Osteoblast (primary cell): Measurements from ENCODE around the gene DYRK3. TPM values are rescaled to one million over a fixed set of nuclear protein-coding genes. Genes with fewer than 3 reads are reported as not detected.
A peak's percentile ranks its signal among the peaks of the same experiment; 100 is the strongest.

ENCODE experiments used
- DNase-seq: peaks from one replicate; pipeline ENCODE4 v3.0.0; 2011; ENCODE audit warnings: low spot score, mixed read lengths; ENCODE audit not compliant: insufficient read length; ENCODE audit errors: missing footprints
- H2AFZ ChIP-seq: 2 replicates; pipeline ENCODE4 v1.6.0; 2011; ENCODE audit warnings: mild to moderate bottlenecking, low read length
- H3K27ac ChIP-seq: 2 replicates; pipeline ENCODE4 v1.5.1; 2011; ENCODE audit warnings: mild to moderate bottlenecking, low read depth, low read length, moderate library complexity
- H3K27me3 ChIP-seq: 2 replicates; pipeline ENCODE4 v1.6.0; 2012; ENCODE audit warnings: mild to moderate bottlenecking, control low read depth, inconsistent platforms, low read length, moderate library complexity; ENCODE audit not compliant: insufficient read depth
- H3K36me3 ChIP-seq: 2 replicates; pipeline ENCODE4 v1.5.1; 2011; ENCODE audit warnings: mild to moderate bottlenecking, low read length, control low read depth, moderate library complexity; ENCODE audit not compliant: insufficient read depth
- H3K4me1 ChIP-seq: 2 replicates; pipeline ENCODE4 v1.5.1; 2011; ENCODE audit warnings: mild to moderate bottlenecking, low read length, control low read depth, moderate library complexity; ENCODE audit not compliant: insufficient read depth
- H3K4me2 ChIP-seq: 2 replicates; pipeline ENCODE4 v1.6.0; 2011; ENCODE audit warnings: mild to moderate bottlenecking, low read length; ENCODE audit not compliant: insufficient read depth
- H3K4me3 ChIP-seq: fragments of 200-600 bp; sonication (generic); 3 replicates; pipeline ENCODE4 v1.5.1; 2012; ENCODE audit warnings: mild to moderate bottlenecking, low read length, inconsistent platforms; ENCODE audit not compliant: insufficient read depth
- H3K79me2 ChIP-seq: 2 replicates; pipeline ENCODE4 v1.6.0; 2012; ENCODE audit warnings: mild to moderate bottlenecking, low read length, control low read depth, inconsistent platforms; ENCODE audit not compliant: insufficient read depth
- H3K9me3 ChIP-seq: 2 replicates; pipeline ENCODE4 v1.5.1; 2011; ENCODE audit warnings: low read depth, low read length, control low read depth
- H4K20me1 ChIP-seq: 2 replicates; pipeline ENCODE4 v1.6.0; 2012; ENCODE audit warnings: mild to moderate bottlenecking, low read length, control low read depth; ENCODE audit not compliant: insufficient read depth
- CTCF ChIP-seq: IDR thresholded peaks from 2 replicates; pipeline ENCODE4 v1.5.1; 2011; ENCODE audit warnings: mild to moderate bottlenecking, low read depth, low read length, moderate library complexity; ENCODE audit errors: extremely low read depth
- total RNA-seq: library from RNA; depleted of rRNA; stranded (reverse); fragments of >200 nt; gene quantifications from 2 replicates; pipeline ENCODE4 v1.2.3, GENCODE V29; 2012

The DYRK3 gene
- total RNA-seq, 1 donor: 52.1 TPM

- Histone ChIP-seq H3K36me3 (no peaks in the 10 kb centered on the region), H3K4me3 (no peak overlapping the region), H3K4me1 (peaks cover 21% of the 10 kb centered on the region), H4K20me1 (no peaks in the 10 kb centered on the region), H3K27me3 (peaks cover 17% of the 10 kb centered on the region), H2AFZ (no peak overlapping the region), H3K27ac (no peak overlapping the region), H3K79me2 (no peaks in the 10 kb centered on the region), H3K4me2 (no peak overlapping the region), H3K9me3 (no peaks in the 10 kb centered on the region)
- no peak for TF ChIP-seq CTCF
- no peak for DNase-seq
Measured at GRCh38 chr1:206668351-206668750, 33.0 kb downstream of the DYRK3 start.

GRCh38 chr1:206668874-206669410 lies 33.6 kb downstream of the DYRK3 start:
- no peak overlapping the region for H3K4me2 ChIP-seq
- H3K79me2 ChIP-seq: no peaks in the 10 kb centered on the region
- peaks cover 11% of the 10 kb centered on the region for H3K27me3 ChIP-seq
- DNase-seq: no peak
- no peaks in the 10 kb centered on the region for H4K20me1 ChIP-seq
- H3K4me3 ChIP-seq: no peak overlapping the region
- H3K4me1 ChIP-seq: peaks cover 22% of the 10 kb centered on the region
- TF ChIP-seq CTCF: no peak
- H2AFZ ChIP-seq: no peak overlapping the region
- no peak overlapping the region for H3K27ac ChIP-seq
- H3K9me3 ChIP-seq: no peaks in the 10 kb centered on the region
- no peaks in the 10 kb centered on the region for H3K36me3 ChIP-seq

- Histone ChIP-seq H3K4me3 (no peak overlapping the region), H3K4me2 (no peak overlapping the region), H2AFZ (no peak overlapping the region), H3K27me3 (peaks cover 6% of the 10 kb centered on the region), H3K27ac (no peak overlapping the region), H3K9me3 (no peaks in the 10 kb centered on the region), H3K4me1 (peaks cover 33% of the 10 kb centered on the region), H3K36me3 (no peaks in the 10 kb centered on the region), H4K20me1 (no peaks in the 10 kb centered on the region), H3K79me2 (no peaks in the 10 kb centered on the region)
- TF ChIP-seq CTCF: no peak
- no peak for DNase-seq
Measured at GRCh38 chr1:206672011-206672688, 36.8 kb downstream of the DYRK3 start.

- Histone ChIP-seq H3K36me3 (no peaks in the 10 kb centered on the region), H2AFZ (peak overlapping the region; percentile 20), H3K27me3 (peaks cover 3% of the 10 kb centered on the region), H3K4me3 (no peak overlapping the region), H3K4me2 (peak overlapping the region; percentile 30), H3K79me2 (no peaks in the 10 kb centered on the region), H3K9me3 (no peaks in the 10 kb centered on the region), H3K4me1 (peaks cover 33% of the 10 kb centered on the region), H3K27ac (peak overlapping the region; percentile 57), H4K20me1 (no peaks in the 10 kb centered on the region)
- DNase-seq: peak; percentile 94
- no peak for TF ChIP-seq CTCF
Measured at GRCh38 chr1:206672844-206673758, 37.8 kb downstream of the DYRK3 start.
